ENCODE measurements around the gene MYO1G.
"Not testable (repeated sequence)": the region's sequence is repeated elsewhere in the genome, so short reads cannot be mapped to it uniquely, and the experiment has no call there.

Gene MYO1G

DNA sequence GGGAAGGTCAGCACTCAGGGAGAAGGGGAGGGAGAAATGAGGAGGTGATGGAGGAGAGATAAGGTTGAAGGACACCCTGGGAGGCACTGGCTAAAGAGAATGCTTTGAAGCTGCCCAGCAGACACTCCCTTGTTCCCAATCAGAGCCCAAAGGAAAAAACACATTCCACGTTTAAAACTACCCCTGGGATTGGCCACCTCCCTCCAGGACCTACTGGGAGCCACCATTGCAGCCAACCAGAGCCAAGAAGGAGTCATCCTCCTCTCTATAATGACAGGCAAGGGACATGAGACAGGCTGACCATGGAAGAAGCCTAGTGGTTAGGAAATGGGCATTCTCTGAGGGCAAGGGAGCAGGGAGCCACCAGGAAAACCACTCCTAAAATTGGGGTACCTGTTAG, 43.8 kb downstream of the MYO1G start:
- no peak for DNase-seq

GRCh38 chr7:44934510-44934909, 44.3 kb downstream of the MYO1G start:
- not testable (repeated sequence) for DNase-seq

GRCh38 chr7:44930921-44931320, 47.9 kb downstream of the MYO1G start:
- no peak for DNase-seq

DNA sequence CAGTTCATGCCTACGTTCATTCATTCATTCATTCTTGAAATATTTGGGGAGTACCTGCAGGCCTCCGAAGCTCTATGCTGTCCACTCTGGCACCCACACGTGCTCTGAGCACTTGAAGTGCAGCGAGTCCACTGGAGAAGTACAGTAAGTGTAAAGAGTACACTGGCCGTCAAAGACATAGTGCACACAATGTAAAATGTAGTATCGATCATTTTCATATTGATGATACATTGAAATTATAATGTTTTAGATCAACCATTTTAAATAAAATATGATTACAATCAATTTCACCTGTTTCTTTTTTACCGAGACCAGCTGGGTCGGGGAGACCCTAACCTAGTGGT, 56.5 kb downstream of the MYO1G start:
- no peak for DNase-seq

GRCh38 chr7:44921607-44922350, 57.0 kb downstream of the MYO1G start:
- peak; percentile 99 for DNase-seq

- no peak for DNase-seq
Observed at GRCh38 chr7:44920119-44920518, 58.7 kb downstream of the MYO1G start.

GRCh38 chr7:44918029-44918428, 60.8 kb downstream of the MYO1G start:
- no peak for DNase-seq

GRCh38 chr7:44917465-44917864, 61.4 kb downstream of the MYO1G start:
- no peak for DNase-seq

DNA sequence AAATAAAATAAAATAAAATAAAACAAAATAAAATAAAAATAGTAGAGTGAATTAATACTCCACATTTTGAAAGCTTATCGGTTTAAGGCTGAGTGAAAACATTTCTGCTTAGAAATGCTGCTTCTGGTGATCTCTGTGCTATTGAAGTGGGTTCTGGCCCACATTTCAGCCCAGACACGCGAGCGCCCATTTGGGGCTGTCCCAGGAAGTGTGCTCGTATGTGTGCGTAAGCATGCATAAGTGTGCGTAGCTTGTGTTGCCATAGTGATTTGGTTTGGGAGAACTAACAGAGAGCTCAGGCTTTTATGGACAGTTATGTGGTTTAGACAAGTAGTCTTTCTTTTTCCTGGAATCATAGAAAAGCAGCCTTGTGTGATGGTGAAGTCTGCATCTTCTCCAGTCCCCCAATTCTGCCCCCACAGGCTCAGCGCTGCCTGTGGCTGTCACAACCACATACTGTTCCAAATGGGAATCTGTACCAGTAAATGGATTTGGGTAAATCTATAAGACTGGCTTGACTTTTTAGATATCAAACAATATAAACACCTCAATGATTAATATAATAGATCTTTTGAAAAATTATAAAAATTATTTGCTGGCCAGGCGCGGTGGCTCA, 63.7 kb downstream of the MYO1G start:
- DNase-seq, result peak; percentile 71

- no peak for DNase-seq
Observed at GRCh38 chr7:44912775-44913347, 66.0 kb downstream of the MYO1G start.

Measured in stimulated activated CD4-positive, alpha-beta T cell treated with anti-CD3 and anti-CD28 coated beads, Interleukin-2, amount 100 ng/mL, for 24 hours (primary cell).